ENCODE data around the gene ZNF230.
A peak's percentile ranks its signal among the peaks of the same experiment; 100 is the strongest.

Gene ZNF230

GRCh38 chr19:44050740-44051649, 48.2 kb downstream of the ZNF230 start:
- DNase-seq: peak; percentile 5 to 24

DNA sequence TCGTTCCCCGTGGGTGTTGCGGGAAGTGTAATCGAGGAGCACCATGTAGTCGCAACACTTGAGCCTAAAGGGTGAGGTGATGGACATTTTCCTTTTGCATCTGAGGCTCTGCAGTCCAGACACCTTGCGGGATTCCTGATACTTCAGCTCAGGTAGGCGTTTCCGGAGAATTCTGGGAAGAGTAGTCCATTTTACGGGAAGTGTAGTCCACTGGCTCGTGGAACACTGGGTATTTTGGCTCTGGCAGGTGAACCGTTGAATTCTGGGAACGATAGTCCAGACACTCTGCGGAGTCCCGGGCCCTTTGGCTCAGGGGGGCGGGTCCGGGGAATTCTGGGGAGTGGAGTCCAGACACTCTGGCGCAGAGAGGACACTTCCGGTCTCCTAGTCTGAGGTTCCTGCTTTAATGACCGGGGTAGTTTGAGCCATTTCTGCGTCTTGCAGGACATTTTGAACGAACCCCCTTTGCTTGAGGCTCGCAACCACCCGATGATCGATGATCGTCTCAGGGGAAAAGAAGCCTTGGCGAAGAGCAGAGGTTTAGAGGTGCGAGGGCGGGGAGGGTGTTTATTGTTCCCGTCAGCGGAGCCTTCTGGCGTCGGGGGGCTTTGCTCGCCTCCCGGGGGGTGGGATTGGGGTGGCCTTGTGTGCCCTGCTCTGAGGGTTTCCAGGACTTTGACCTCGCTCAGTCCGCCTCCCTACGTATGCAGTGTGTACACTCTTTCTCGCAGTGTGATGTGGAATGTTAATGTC, 49.1 kb downstream of the ZNF230 start, which contains the start of gene ZNF223:
ZNF223 (plus strand) TSS at position 387 of the 753 bp plus-strand sequence. CDS start 3,141 bp downstream, outside the sequence.
- DNase-seq: peak; percentile 73 to 76

DNA sequence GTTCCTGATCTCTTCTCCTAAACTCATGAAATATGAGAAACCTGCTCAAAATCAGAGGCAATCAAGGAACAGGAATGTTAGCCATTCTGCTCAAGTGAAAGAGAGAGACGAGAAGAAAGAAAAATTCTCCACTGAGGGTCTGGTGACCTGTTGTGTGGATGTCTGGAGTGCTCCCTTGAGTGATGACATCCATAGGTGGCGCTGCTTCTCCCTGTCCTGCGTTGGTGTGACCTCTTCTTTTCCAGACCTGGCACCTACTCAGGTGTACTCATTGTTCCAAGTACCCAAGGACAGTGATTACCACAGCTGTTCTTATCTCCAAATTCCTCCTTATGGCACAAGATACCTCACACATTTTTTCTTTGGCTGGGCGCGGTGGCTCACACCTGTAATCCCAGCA, 53.1 kb downstream of the ZNF230 start:
- DNase-seq: no peak

DNA sequence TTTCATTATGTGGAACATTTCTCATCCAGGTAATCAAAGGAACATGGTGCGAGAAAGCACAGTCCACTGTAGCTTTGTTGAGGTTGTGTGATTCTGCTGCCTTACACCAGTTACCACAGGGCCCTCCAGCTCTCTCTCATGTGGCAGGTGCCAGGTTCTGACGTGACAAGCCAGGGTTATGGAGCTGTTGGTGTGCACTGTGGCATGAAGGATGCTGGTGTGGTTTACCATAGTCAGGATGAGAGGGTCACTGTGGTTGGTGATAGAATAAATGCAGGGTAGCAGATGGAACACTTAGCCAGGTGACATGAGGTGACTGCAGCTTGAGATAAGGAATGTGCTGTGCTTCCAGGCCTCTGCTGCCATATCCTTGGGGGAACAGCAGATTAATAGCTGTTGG, 56.5 kb downstream of the ZNF230 start:
- no peak for DNase-seq

- DNase-seq: no peak
Measured at GRCh38 chr19:44061038-44061437, 58.3 kb downstream of the ZNF230 start.
